H1 (cell line): Measurements from ENCODE around the gene TSPEAR. TPM values are rescaled to one million over a fixed set of nuclear protein-coding genes. Genes with fewer than 3 reads are reported as not detected.

Experiments
- CTCF ChIA-PET: fragments of 300-600 bp; sonication (Branson Sonifier 250); formaldehyde crosslinking; loops from one replicate; lab custom pipeline; 2021; ENCODE audit not compliant: partially characterized antibody; lab: Charles Lee
- POLR2A ChIA-PET: fragments of 300-600 bp; sonication (Branson Sonifier 250); formaldehyde crosslinking; loops from one replicate; lab custom pipeline; 2021; ENCODE audit warnings: inconsistent platforms; ENCODE audit not compliant: partially characterized antibody; lab: Charles Lee
- DNase-seq, 2 experiments: peaks; one replicate each; pipeline versions ENCODE4 v3.0.0 to v3.0.0-alpha.2; 2010 to 2022; ENCODE audit warnings: low spot score in 2 of 2, low read depth in 1 of 2, mixed read lengths in 1 of 2
- FAIRE-seq: peaks from 2 replicates; lab custom pipeline; 2011; peaks lifted over from hg19 to GRCh38; lab: Jason Lieb, UNC
- H2AFZ ChIP-seq: 2 replicates; pipeline ENCODE4 v1.8.1; 2012; ENCODE audit warnings: low read length, inconsistent platforms
- H2AK5ac ChIP-seq: 2 replicates; pipeline ENCODE4 v1.6.1; 2013; ENCODE audit warnings: low read depth, low read length
- H2BK120ac ChIP-seq: replicated peaks from 2 replicates; pipeline ENCODE3; 2013; ENCODE audit warnings: low read depth, low read length, inconsistent platforms
- H2BK12ac ChIP-seq: 2 replicates; pipeline ENCODE4 v1.6.1; 2013; ENCODE audit warnings: low read depth, low read length
- H2BK15ac ChIP-seq: 2 replicates; pipeline ENCODE4 v1.6.1; 2013; ENCODE audit warnings: low read length
- H2BK20ac ChIP-seq: 2 replicates; pipeline ENCODE4 v1.6.1; 2013; ENCODE audit warnings: low read length
- H2BK5ac ChIP-seq: 2 replicates; pipeline ENCODE4 v1.6.1; 2013; ENCODE audit warnings: low read depth, low read length
- H3K14ac ChIP-seq: 2 replicates; pipeline ENCODE4 v1.6.1; 2013; ENCODE audit warnings: inconsistent platforms; ENCODE audit not compliant: insufficient read length
- H3K18ac ChIP-seq: 2 replicates; pipeline ENCODE4 v1.6.1; 2013; ENCODE audit warnings: low read length; ENCODE audit errors: extremely low read depth
- H3K23ac ChIP-seq: 2 replicates; pipeline ENCODE4 v1.6.1; 2013; ENCODE audit warnings: inconsistent platforms; ENCODE audit not compliant: insufficient read length
- H3K23me2 ChIP-seq: 2 replicates; pipeline ENCODE4 v1.6.1; 2013; ENCODE audit warnings: low read depth, low read length
- H3K27ac ChIP-seq: 2 replicates; pipeline ENCODE4 v1.6.1; 2011; ENCODE audit warnings: low read depth, low read length, inconsistent platforms
- H3K27me3 ChIP-seq, 4 experiments: replicated peaks in 1 of 4; 1 replicate in 1 of 4; 2 replicates in 3 of 4; pipeline versions ENCODE4 v1.6.1 to v1.8.1; 2011 to 2013; ENCODE audit warnings: low read length in 3 of 4, mild to moderate bottlenecking in 3 of 4, inconsistent platforms in 2 of 4, mixed read lengths in 2 of 4, moderate library complexity in 1 of 4; ENCODE audit not compliant: control insufficient read depth in 3 of 4, insufficient read depth in 3 of 4; ENCODE audit errors: extremely low read depth in 1 of 4
- H3K36me3 ChIP-seq, 4 experiments: 2 replicates each; pipeline versions ENCODE4 v1.6.1 to v1.8.1; 2011 to 2013; ENCODE audit warnings: mild to moderate bottlenecking in 4 of 4, low read length in 3 of 4, moderate library complexity in 2 of 4, control low read depth in 1 of 4, inconsistent platforms in 1 of 4; ENCODE audit not compliant: insufficient read depth in 4 of 4, control insufficient read depth in 2 of 4
- H3K4ac ChIP-seq: replicated peaks from 2 replicates; pipeline ENCODE3; 2013; ENCODE audit warnings: low read length, low read depth, mixed read lengths, inconsistent platforms; ENCODE audit not compliant: insufficient read length
- H3K4me1 ChIP-seq, 4 experiments: replicated peaks in 1 of 4; 1 replicate in 1 of 4; 2 replicates in 3 of 4; pipeline versions ENCODE4 v1.6.1 to v1.8.1; 2011 to 2013; ENCODE audit warnings: low read length in 3 of 4, inconsistent platforms in 2 of 4, mixed read lengths in 1 of 4; ENCODE audit not compliant: insufficient read depth in 4 of 4, control insufficient read depth in 3 of 4
- H3K4me2 ChIP-seq, 2 experiments: 2 replicates each; pipeline versions ENCODE4 v1.6.1 to v1.8.1; 2011 to 2013; ENCODE audit warnings: low read depth in 2 of 2, low read length in 2 of 2, control low read depth in 1 of 2, inconsistent platforms in 1 of 2, mild to moderate bottlenecking in 1 of 2; ENCODE audit not compliant: insufficient read depth in 1 of 2
- H3K4me3 ChIP-seq, 4 experiments: fragments of 200-600, 300-600 bp in 1 of 4; sonication (generic), shearing (Covaris generic), sonication (Bioruptor Twin) in 1 of 4; 2 replicates each; pipeline versions ENCODE4 v1.5.1 to v1.8.1; 2011 to 2016; ENCODE audit warnings: low read length in 4 of 4, low read depth in 3 of 4, control low read depth in 2 of 4, inconsistent platforms in 2 of 4, mild to moderate bottlenecking in 2 of 4, mixed read lengths in 1 of 4, moderate library complexity in 1 of 4; ENCODE audit not compliant: insufficient read depth in 2 of 4; ENCODE audit errors: extremely low read depth in 1 of 4
- H3K56ac ChIP-seq: replicated peaks from 2 replicates; pipeline ENCODE3; 2013; ENCODE audit warnings: low read depth, mild to moderate bottlenecking, mixed read lengths, low read length, inconsistent platforms; ENCODE audit not compliant: insufficient read length
- H3K79me1 ChIP-seq: 2 replicates; pipeline ENCODE4 v1.6.1; 2013; ENCODE audit warnings: low read depth, low read length, control low read depth
- H3K79me2 ChIP-seq, 2 experiments: 2 replicates each; pipeline versions ENCODE4 v1.6.1 to v1.8.1; 2012 to 2013; ENCODE audit warnings: low read length in 2 of 2, mild to moderate bottlenecking in 2 of 2, inconsistent platforms in 1 of 2; ENCODE audit not compliant: insufficient read depth in 2 of 2, control insufficient read depth in 1 of 2
- H3K9ac ChIP-seq, 4 experiments: replicated peaks in 1 of 4; 1 replicate in 1 of 4; 2 replicates in 3 of 4; pipeline versions ENCODE4 v1.6.1 to v1.8.1; 2011 to 2013; ENCODE audit warnings: low read depth in 3 of 4, low read length in 3 of 4, control low read depth in 2 of 4, mild to moderate bottlenecking in 2 of 4, moderate library complexity in 2 of 4, inconsistent platforms in 1 of 4; ENCODE audit errors: extremely low read depth in 1 of 4
- H3K9me3 ChIP-seq, 2 experiments: 2 replicates each; pipeline versions ENCODE4 v1.6.1 to v1.8.1; 2012 to 2013; ENCODE audit warnings: mild to moderate bottlenecking in 2 of 2, moderate library complexity in 2 of 2, control low read depth in 1 of 2, inconsistent platforms in 1 of 2, low read depth in 1 of 2, low read length in 1 of 2, mixed read lengths in 1 of 2; ENCODE audit not compliant: insufficient read depth in 2 of 2
- H4K20me1 ChIP-seq, 2 experiments: replicated peaks in 1 of 2; 2 replicates each; pipeline versions ENCODE3 to v1.8.1; 2011 to 2013; ENCODE audit warnings: inconsistent platforms in 2 of 2, low read length in 2 of 2, mild to moderate bottlenecking in 1 of 2; ENCODE audit not compliant: insufficient read depth in 2 of 2, control insufficient read depth in 1 of 2
- H4K5ac ChIP-seq: 2 replicates; pipeline ENCODE4 v1.6.1; 2013; ENCODE audit warnings: low read length, low read depth, mixed read lengths, inconsistent platforms; ENCODE audit not compliant: insufficient read length
- H4K8ac ChIP-seq: 2 replicates; pipeline ENCODE4 v1.8.0; 2013; ENCODE audit warnings: mild to moderate bottlenecking, moderate library complexity, low read length, inconsistent platforms; ENCODE audit not compliant: insufficient read depth; ENCODE audit errors: extremely low read depth
- H4K91ac ChIP-seq: replicated peaks from 2 replicates; pipeline ENCODE3; 2013; ENCODE audit warnings: low read length, mixed read lengths, inconsistent platforms; ENCODE audit not compliant: insufficient read length
- ATF2 ChIP-seq: IDR thresholded peaks from 2 replicates; pipeline ENCODE4 v1.6.1; 2012; ENCODE audit warnings: low read length, inconsistent platforms
- CEBPB ChIP-seq: IDR thresholded peaks from 2 replicates; pipeline ENCODE4 v1.6.1; 2012; ENCODE audit warnings: low read depth, low read length
- EP300 ChIP-seq, 2 experiments: IDR thresholded peaks; 1 replicate in 1 of 2; 2 replicates in 1 of 2; pipeline ENCODE4 v1.6.1; 2011 to 2012; ENCODE audit warnings: low read depth in 2 of 2, low read length in 2 of 2, mild to moderate bottlenecking in 2 of 2, borderline replicate concordance in 1 of 2, inconsistent platforms in 1 of 2, moderate library complexity in 1 of 2
- EZH2 ChIP-seq: fragments of 200-600 bp; sonication (generic); IDR thresholded peaks from 2 replicates; pipeline ENCODE4 v1.7.1; 2012; ENCODE audit warnings: low read depth, mild to moderate bottlenecking, moderate library complexity, low read length, inconsistent platforms; ENCODE audit not compliant: severe bottlenecking
- KDM5A ChIP-seq: fragments of 200-600 bp; IDR thresholded peaks from 2 replicates; pipeline ENCODE4 v1.7.1; 2012; ENCODE audit warnings: mild to moderate bottlenecking, low read length, inconsistent platforms, mixed read lengths
- SIN3A ChIP-seq, 2 experiments: IDR thresholded peaks in 1 of 2; conservative IDR thresholded peaks in 1 of 2; 2 replicates each; pipeline ENCODE4 v1.6.1; 2011 to 2012; ENCODE audit warnings: low read length in 2 of 2, improper control_type of control experiment in 1 of 2, low read depth in 1 of 2, mild to moderate bottlenecking in 1 of 2
- WGBS, 2 experiments: shearing (Covaris generic) in 1 of 2; methylation state at CpG; one replicate each; pipeline versions ENCODE4 v1.1.6 to v1.1.7; 2013 to 2015; ENCODE audit warnings: low lambda C conversion rate in 2 of 2, mixed read lengths in 2 of 2, inconsistent platforms in 1 of 2, low coverage in 1 of 2, missing lambda C conversion rate in 1 of 2; ENCODE audit not compliant: insufficient replicate concordance in 2 of 2, insufficient coverage in 1 of 2, insufficient read length in 1 of 2; ENCODE audit errors: extremely low coverage in 1 of 2, missing lambda C conversion rate in 1 of 2; 5-methylcytosine and 5-hydroxymethylcytosine counted together
- polyA plus RNA-seq, 7 experiments: library from polyadenylated mRNA; depleted of rRNA in 3 of 7; stranded (reverse) in 5 of 7; unstranded in 2 of 7; fragments of >200 nt in 5 of 7; fragments of 200-250 nt in 2 of 7; gene quantifications; 1 replicate in 5 of 7; 2 replicates in 1 of 7; 4 replicates in 1 of 7; pipeline versions ENCODE4 v1.2.1 to v1.2.3, GENCODE V29; 2011 to 2013; ENCODE audit warnings: missing spikeins in 2 of 7, mixed read lengths in 2 of 7
- total RNA-seq: library from RNA; stranded (reverse); fragmentation: NEBNext Ultra II Directional; extraction: Animal tissue kit (Norgen Biotek cat#: 25700); gene quantifications from 2 replicates; pipeline ENCODE4 v1.2.1, GENCODE V29; 2021
- TF ChIP-seq, protein P1 (sequence below), 3 experiments: IDR thresholded peaks; 1 replicate in 2 of 3; 2 replicates in 1 of 3; pipeline versions ENCODE4 v1.5.1 to v1.6.1; 2011; ENCODE audit warnings: low read length in 3 of 3, mild to moderate bottlenecking in 3 of 3, inconsistent platforms in 2 of 3, low read depth in 1 of 3, moderate library complexity in 1 of 3; ENCODE audit not compliant: insufficient read depth in 1 of 3; ENCODE audit errors: control extremely low read depth in 1 of 3

TSPEAR gene
- total and polyA plus RNA-seq, 2 of the 8 experiments (the other 6 are each of a cell fraction or from before 2014, with no cell fraction given), result 0.58 to 0.89 TPM

- H2AFZ ChIP-seq, result no peak overlapping the region
- H2BK5ac ChIP-seq, result no peak overlapping the region
- no peak overlapping the region for H3K18ac ChIP-seq
- no peaks in the 10 kb centered on the region for H3K27me3 ChIP-seq
- no peak for DNase-seq
- H2BK15ac ChIP-seq, result no peak overlapping the region
- no peak overlapping the region for H3K56ac ChIP-seq
- H3K4ac ChIP-seq, result no peak overlapping the region
- H3K9ac ChIP-seq, result no peak overlapping the region
- peaks cover 0 to 2% of the 10 kb centered on the region in 2 experiments for H4K20me1 ChIP-seq
- no peaks in the 10 kb centered on the region for H3K79me2 ChIP-seq
- H3K79me1 ChIP-seq, result no peaks in the 10 kb centered on the region
- no peak overlapping the region for H3K4me2 ChIP-seq
- H2AK5ac ChIP-seq, result no peak overlapping the region
- 92% methylated on average over 8 of the region's 21 CpGs; no CpG with 5 or more reads in 1 of the 2 experiments for whole genome bisulfite sequencing, 2 experiments
- H3K23ac ChIP-seq, result no peak overlapping the region
- H3K27ac ChIP-seq, result no peak overlapping the region
- H4K5ac ChIP-seq, result no peak overlapping the region
- H2BK20ac ChIP-seq, result no peak overlapping the region
- H3K14ac ChIP-seq, result no peak overlapping the region
- ChIA-PET CTCF (interaction anchor here (0.7 kb wide), 1 partner anchor 226 kb away, joined by 3 read pairs; no protein-coding TSS in a partner anchor), POLR2A (interaction anchor here (0.6 kb wide), 1 partner anchor 235 kb away, joined by 3 read pairs; no protein-coding TSS in a partner anchor)
- H3K23me2 ChIP-seq, result peaks cover 4% of the 10 kb centered on the region; the same call in 1 of the 2 replicates
- H3K9me3 ChIP-seq, result no peaks in the 10 kb centered on the region
- no peak overlapping the region for H4K8ac ChIP-seq
- H3K4me1 ChIP-seq, result peaks cover 0 to 3% (median 0%) of the 10 kb centered on the region in 4 experiments; a peak in 1 of 7 replicates
- H2BK120ac ChIP-seq, result no peak overlapping the region
- FAIRE-seq, result no peak
- peak overlapping the region; percentile 9; the same call in 1 of the 2 replicates for H2BK12ac ChIP-seq
- no peaks in the 10 kb centered on the region for H3K36me3 ChIP-seq
- no peak overlapping the region for H3K4me3 ChIP-seq
- no peak overlapping the region for H4K91ac ChIP-seq
- TF ChIP-seq EP300 (IDR thresholded peaks at IDR 0.05; ENCODE audit: borderline replicate concordance in 1 of 2, low read depth in 2 of 2, low read length in 2 of 2), result no peak
- no peak for TF ChIP-seq KDM5A
- TF ChIP-seq, protein P1, sequence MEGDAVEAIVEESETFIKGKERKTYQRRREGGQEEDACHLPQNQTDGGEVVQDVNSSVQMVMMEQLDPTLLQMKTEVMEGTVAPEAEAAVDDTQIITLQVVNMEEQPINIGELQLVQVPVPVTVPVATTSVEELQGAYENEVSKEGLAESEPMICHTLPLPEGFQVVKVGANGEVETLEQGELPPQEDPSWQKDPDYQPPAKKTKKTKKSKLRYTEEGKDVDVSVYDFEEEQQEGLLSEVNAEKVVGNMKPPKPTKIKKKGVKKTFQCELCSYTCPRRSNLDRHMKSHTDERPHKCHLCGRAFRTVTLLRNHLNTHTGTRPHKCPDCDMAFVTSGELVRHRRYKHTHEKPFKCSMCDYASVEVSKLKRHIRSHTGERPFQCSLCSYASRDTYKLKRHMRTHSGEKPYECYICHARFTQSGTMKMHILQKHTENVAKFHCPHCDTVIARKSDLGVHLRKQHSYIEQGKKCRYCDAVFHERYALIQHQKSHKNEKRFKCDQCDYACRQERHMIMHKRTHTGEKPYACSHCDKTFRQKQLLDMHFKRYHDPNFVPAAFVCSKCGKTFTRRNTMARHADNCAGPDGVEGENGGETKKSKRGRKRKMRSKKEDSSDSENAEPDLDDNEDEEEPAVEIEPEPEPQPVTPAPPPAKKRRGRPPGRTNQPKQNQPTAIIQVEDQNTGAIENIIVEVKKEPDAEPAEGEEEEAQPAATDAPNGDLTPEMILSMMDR (IDR thresholded peaks at IDR 0.05; ENCODE audit: control extremely low read depth in 1 of 3, insufficient read depth in 1 of 3, low read depth in 1 of 3, low read length in 3 of 3), result no peak
- TF ChIP-seq CEBPB, result no peak
- no peak for TF ChIP-seq ATF2
- no peak for TF ChIP-seq EZH2
- TF ChIP-seq SIN3A (conservative IDR thresholded peaks at IDR 0.05 in 1 of 2, IDR thresholded peaks at IDR 0.05 in 1 of 2; ENCODE audit: low read depth in 1 of 2, low read length in 2 of 2), result no peak
These were observed 177.3 kb downstream of the TSPEAR start for GRCh38 chr21:44533891-44534627.
